ENCODE results near the gene C1orf53. TPM values are rescaled to one million over a fixed set of nuclear protein-coding genes. Genes with fewer than 3 reads are reported as not detected.

C1orf53 gene
- polyA plus RNA-seq, 1 of the 3 experiments (the other 2 are of a cell fraction), result 24.9 TPM

DNA sequence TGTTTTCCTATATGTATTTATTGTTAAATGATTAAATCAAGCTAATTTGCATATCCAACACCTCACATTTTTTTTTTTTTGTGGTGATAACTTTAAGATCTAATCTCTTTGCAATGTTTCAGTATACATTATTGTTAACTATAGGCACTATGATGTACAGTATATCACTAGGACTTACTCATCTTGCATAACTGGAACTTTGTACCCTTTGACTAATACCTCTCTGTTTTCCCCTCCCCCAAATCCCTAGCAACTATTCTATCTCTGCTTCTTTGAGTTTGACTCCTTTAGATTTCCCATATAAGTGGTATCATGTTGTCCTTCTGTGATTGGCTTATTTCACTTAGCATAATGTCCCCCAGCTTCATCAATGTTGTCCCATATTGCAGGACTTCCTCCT, 9.7 kb upstream of the C1orf53 start:
- no peaks in the 10 kb centered on the region for H3K27me3 ChIP-seq (ENCODE audit: insufficient read depth)
- no peaks in the 10 kb centered on the region for H3K36me3 ChIP-seq (replicated peaks in 1 of 2; ENCODE audit: control insufficient read depth in 1 of 2, insufficient read depth in 2 of 2, low read length in 1 of 2)
- H4K20me1 ChIP-seq (ENCODE audit: insufficient read depth), result no peaks in the 10 kb centered on the region
- TF ChIP-seq FOSL2 (IDR thresholded peaks at IDR 0.05; ENCODE audit: borderline replicate concordance, low read depth) (no peak), FOXM1 (IDR thresholded peaks at IDR 0.05; ENCODE audit: low read depth) (no peak), ELF1 (IDR thresholded peaks at IDR 0.05) (no peak), SMC3 (IDR thresholded peaks at IDR 0.05; ENCODE audit: low read depth, low read length) (no peak), FOXJ3 (CRISPR knock-in tag; IDR thresholded peaks at IDR 0.05) (no peak), RCOR1 (IDR thresholded peaks at IDR 0.05; ENCODE audit: low read length) (no peak), YY1 (IDR thresholded peaks at IDR 0.05; ENCODE audit: low read depth) (no peak), MAX (IDR thresholded peaks at IDR 0.05; ENCODE audit: low read depth) (no peak), RFX5 (IDR thresholded peaks at IDR 0.05; ENCODE audit: low read length) (no peak), PBX3 (IDR thresholded peaks at IDR 0.05) (no peak)
- TF ChIP-seq, protein P1, sequence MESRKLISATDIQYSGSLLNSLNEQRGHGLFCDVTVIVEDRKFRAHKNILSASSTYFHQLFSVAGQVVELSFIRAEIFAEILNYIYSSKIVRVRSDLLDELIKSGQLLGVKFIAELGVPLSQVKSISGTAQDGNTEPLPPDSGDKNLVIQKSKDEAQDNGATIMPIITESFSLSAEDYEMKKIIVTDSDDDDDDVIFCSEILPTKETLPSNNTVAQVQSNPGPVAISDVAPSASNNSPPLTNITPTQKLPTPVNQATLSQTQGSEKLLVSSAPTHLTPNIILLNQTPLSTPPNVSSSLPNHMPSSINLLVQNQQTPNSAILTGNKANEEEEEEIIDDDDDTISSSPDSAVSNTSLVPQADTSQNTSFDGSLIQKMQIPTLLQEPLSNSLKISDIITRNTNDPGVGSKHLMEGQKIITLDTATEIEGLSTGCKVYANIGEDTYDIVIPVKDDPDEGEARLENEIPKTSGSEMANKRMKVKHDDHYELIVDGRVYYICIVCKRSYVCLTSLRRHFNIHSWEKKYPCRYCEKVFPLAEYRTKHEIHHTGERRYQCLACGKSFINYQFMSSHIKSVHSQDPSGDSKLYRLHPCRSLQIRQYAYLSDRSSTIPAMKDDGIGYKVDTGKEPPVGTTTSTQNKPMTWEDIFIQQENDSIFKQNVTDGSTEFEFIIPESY (IDR thresholded peaks at IDR 0.05; ENCODE audit: borderline replicate concordance, low read depth), result no peak
- TF ChIP-seq, protein P2, sequence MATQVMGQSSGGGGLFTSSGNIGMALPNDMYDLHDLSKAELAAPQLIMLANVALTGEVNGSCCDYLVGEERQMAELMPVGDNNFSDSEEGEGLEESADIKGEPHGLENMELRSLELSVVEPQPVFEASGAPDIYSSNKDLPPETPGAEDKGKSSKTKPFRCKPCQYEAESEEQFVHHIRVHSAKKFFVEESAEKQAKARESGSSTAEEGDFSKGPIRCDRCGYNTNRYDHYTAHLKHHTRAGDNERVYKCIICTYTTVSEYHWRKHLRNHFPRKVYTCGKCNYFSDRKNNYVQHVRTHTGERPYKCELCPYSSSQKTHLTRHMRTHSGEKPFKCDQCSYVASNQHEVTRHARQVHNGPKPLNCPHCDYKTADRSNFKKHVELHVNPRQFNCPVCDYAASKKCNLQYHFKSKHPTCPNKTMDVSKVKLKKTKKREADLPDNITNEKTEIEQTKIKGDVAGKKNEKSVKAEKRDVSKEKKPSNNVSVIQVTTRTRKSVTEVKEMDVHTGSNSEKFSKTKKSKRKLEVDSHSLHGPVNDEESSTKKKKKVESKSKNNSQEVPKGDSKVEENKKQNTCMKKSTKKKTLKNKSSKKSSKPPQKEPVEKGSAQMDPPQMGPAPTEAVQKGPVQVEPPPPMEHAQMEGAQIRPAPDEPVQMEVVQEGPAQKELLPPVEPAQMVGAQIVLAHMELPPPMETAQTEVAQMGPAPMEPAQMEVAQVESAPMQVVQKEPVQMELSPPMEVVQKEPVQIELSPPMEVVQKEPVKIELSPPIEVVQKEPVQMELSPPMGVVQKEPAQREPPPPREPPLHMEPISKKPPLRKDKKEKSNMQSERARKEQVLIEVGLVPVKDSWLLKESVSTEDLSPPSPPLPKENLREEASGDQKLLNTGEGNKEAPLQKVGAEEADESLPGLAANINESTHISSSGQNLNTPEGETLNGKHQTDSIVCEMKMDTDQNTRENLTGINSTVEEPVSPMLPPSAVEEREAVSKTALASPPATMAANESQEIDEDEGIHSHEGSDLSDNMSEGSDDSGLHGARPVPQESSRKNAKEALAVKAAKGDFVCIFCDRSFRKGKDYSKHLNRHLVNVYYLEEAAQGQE (IDR thresholded peaks at IDR 0.05; ENCODE audit: low read depth, low read length), result no peak
- no peak overlapping the region for H3K4me3 ChIP-seq (ENCODE audit: low read depth in 2 of 2, low read length in 1 of 2)
- H3K4me1 ChIP-seq (ENCODE audit: control insufficient read depth in 1 of 2, insufficient read depth in 2 of 2, low read depth in 1 of 2, low read length in 1 of 2), result no peaks in the 10 kb centered on the region
- no peaks in the 10 kb centered on the region for H3K79me2 ChIP-seq (ENCODE audit: insufficient read depth)
- no peaks in the 10 kb centered on the region for H3K9me2 ChIP-seq
- DNase-seq, result no peak
- ChIA-PET POLR2A (interaction anchor here (0.7 kb wide), 1 partner anchor 9 kb away, joined by 3 read pairs; the partner anchor contains the start of gene C1orf53), CTCF (interaction anchor here (0.7 kb wide), 1 partner anchor 24 kb away, joined by 3 read pairs; no protein-coding TSS in a partner anchor)
- no peak overlapping the region for H3K4me2 ChIP-seq
- H3K27ac ChIP-seq (ENCODE audit: low read depth in 2 of 2, low read length in 1 of 2), result no peak overlapping the region
- H3K9me3 ChIP-seq, result no peaks in the 10 kb centered on the region
- H3F3A ChIP-seq (replicated peaks; ENCODE audit: insufficient read depth), result no peaks in the 10 kb centered on the region
- H2AFZ ChIP-seq (ENCODE audit: low read depth), result no peak overlapping the region
- H3K9ac ChIP-seq, result no peak overlapping the region
